ENCODE results near the gene ACADVL. TPM values are rescaled to one million over a fixed set of nuclear protein-coding genes. Genes with fewer than 3 reads are reported as not detected.

The ACADVL gene
- total and polyA plus RNA-seq, 9 donors = 277 to 638 (median 374) TPM

GRCh38 chr17:7233701-7234082 lies 14.0 kb downstream of the ACADVL start:
- 0 to 1% (median 1%) methylated on average over 9 of the region's 9 CpGs for WGBS, 3 donors
- Histone ChIP-seq H3K27ac (peak overlapping the region; percentile 75 to 82), H3K27me3 (no peaks in the 10 kb centered on the region), H3K9me3 (no peaks in the 10 kb centered on the region), H3K36me3 (no peaks in the 10 kb centered on the region), H3K4me1 (ENCODE audit: insufficient read depth) (peaks cover 10% of the 10 kb centered on the region), H3K4me3 (peak overlapping the region; percentile 85)
- no peak for DNase-seq
- TF ChIP-seq POLR2A (IDR thresholded peaks at IDR 0.05) (no peak), CTCF (IDR thresholded peaks at IDR 0.05) (no peak), EP300 (IDR thresholded peaks at IDR 0.05) (no peak)
- intact Hi-C loops (cut with DNase I) = no loop called here

GRCh38 chr17:7234083-7234951 lies 14.6 kb downstream of the ACADVL start, which contains the start of gene DVL2:
DVL2 (minus strand) TSS chr17:7234517; CDS start chr17:7234262, 255 bp downstream.
- TF ChIP-seq POLR2A (IDR thresholded peaks at IDR 0.05) (peak; percentile 67), CTCF (IDR thresholded peaks at IDR 0.05) (peak in 1 of 3 donors; percentile 22), EP300 (IDR thresholded peaks at IDR 0.05) (no peak)
- Histone ChIP-seq H3K4me1 (ENCODE audit: insufficient read depth) (peaks cover 10% of the 10 kb centered on the region), H3K9me3 (no peaks in the 10 kb centered on the region), H3K4me3 (peak within 1 kb of the TSS; percentile 85), H3K27me3 (no peaks in the 10 kb centered on the region), H3K27ac (peak within 1 kb of the TSS; percentile 75 to 82), H3K36me3 (no peaks in the 10 kb centered on the region)
- WGBS, 3 donors = 0 to 1% (median 0%) methylated on average over 30 to 72 of the region's 72 CpGs
- DNase-seq = peak; percentile 96 to 97 (median 96)
- intact Hi-C loops (cut with DNase I) = no loop called here

- TF ChIP-seq POLR2A (IDR thresholded peaks at IDR 0.05) (no peak), EP300 (IDR thresholded peaks at IDR 0.05) (no peak), CTCF (IDR thresholded peaks at IDR 0.05) (no peak)
- Histone ChIP-seq H3K27me3 (no peaks in the 10 kb centered on the region), H3K36me3 (no peaks in the 10 kb centered on the region), H3K4me3 (no peak overlapping the region), H3K4me1 (ENCODE audit: insufficient read depth) (peaks cover 14% of the 10 kb centered on the region), H3K9me3 (no peaks in the 10 kb centered on the region), H3K27ac (no peak overlapping the region)
- 70 to 80% (median 76%) methylated on average over 22 of the region's 22 CpGs for WGBS, 3 donors
- intact Hi-C loops (cut with DNase I) = no loop called here
- peak in 2 of 5 donors; percentile 43 to 44 for DNase-seq
Observed at GRCh38 chr17:7235693-7236665, 16.2 kb downstream of the ACADVL start.

GRCh38 chr17:7236808-7237207 lies 17.1 kb downstream of the ACADVL start:
- Histone ChIP-seq H3K9me3 (no peaks in the 10 kb centered on the region), H3K36me3 (no peaks in the 10 kb centered on the region), H3K27ac (no peak overlapping the region), H3K4me3 (no peak overlapping the region), H3K4me1 (ENCODE audit: insufficient read depth) (peaks cover 15% of the 10 kb centered on the region), H3K27me3 (no peaks in the 10 kb centered on the region)
- TF ChIP-seq EP300 (IDR thresholded peaks at IDR 0.05) = no peak
- TF ChIP-seq CTCF (IDR thresholded peaks at IDR 0.05) = no peak
- no peak for TF ChIP-seq POLR2A (IDR thresholded peaks at IDR 0.05)
- peak in 2 of 5 donors; percentile 28 to 30 for DNase-seq
- WGBS, 3 donors = 73 to 85% (median 75%) methylated on average over 6 of the region's 6 CpGs
- intact Hi-C loops (cut with DNase I) = no loop called here

All from ovary (tissue), 9 donors.